IMR-90 (cell line): ENCODE results near the gene MICAL2. TPM values are rescaled to one million over a fixed set of nuclear protein-coding genes. Genes with fewer than 3 reads are reported as not detected.

ENCODE experiments used
- ATAC-seq: fragments of 200-7000 bp; cut with Tn5 transposase; 2 replicates; pipeline ENCODE4 v1.9.1; 2020; ENCODE audit warnings: low read depth, mild to moderate bottlenecking, moderate library complexity
- BruUV-seq: library from RNA; stranded (reverse); fragments of 400-500 nt; replicated peaks from 2 replicates; lab custom pipeline; 2021; lab: Mats Ljungman, UMichigan
- CTCF ChIA-PET: fragments of 300-600 bp; formaldehyde crosslinking; extraction: SDS; loops from one replicate; lab custom pipeline; 2021; ENCODE audit warnings: antibody characterized with exemption; lab: Yijun Ruan, JAX
- POLR2A ChIA-PET: fragments of 300-600 bp; sonication (Branson Sonifier 250); formaldehyde crosslinking; loops from one replicate; lab custom pipeline; 2022; ENCODE audit warnings: antibody characterized with exemption; ENCODE audit not compliant: unreplicated experiment; lab: Charles Lee
- DNase-seq: peaks from one replicate; pipeline ENCODE4 v3.0.0; 2013
- H2AFZ ChIP-seq: replicated peaks from 2 replicates; pipeline ENCODE3; 2013; ENCODE audit warnings: low read length, mild to moderate bottlenecking; ENCODE audit not compliant: poor library complexity
- H2AK5ac ChIP-seq: 2 replicates; pipeline ENCODE4 v1.6.1; 2013; ENCODE audit warnings: low read depth, low read length, inconsistent platforms
- H2AK9ac ChIP-seq: replicated peaks from 2 replicates; pipeline ENCODE3; 2013; ENCODE audit warnings: mild to moderate bottlenecking, low read depth, low read length, moderate library complexity; ENCODE audit not compliant: poor library complexity
- H2BK120ac ChIP-seq: 2 replicates; pipeline ENCODE4 v1.6.1; 2013; ENCODE audit warnings: low read depth, low read length, inconsistent platforms
- H2BK15ac ChIP-seq: 3 replicates; pipeline ENCODE4 v1.6.1; 2013; ENCODE audit warnings: low read depth, low read length, inconsistent platforms
- H2BK20ac ChIP-seq: 2 replicates; pipeline ENCODE4 v1.6.1; 2013; ENCODE audit warnings: low read depth, mild to moderate bottlenecking, inconsistent platforms, low read length, moderate library complexity
- H2BK5ac ChIP-seq: 2 replicates; pipeline ENCODE4 v1.6.1; 2013; ENCODE audit warnings: mild to moderate bottlenecking, low read depth, low read length, inconsistent platforms; ENCODE audit not compliant: poor library complexity, severe bottlenecking
- H3K14ac ChIP-seq: replicated peaks from 2 replicates; pipeline ENCODE4 v1.6.1; 2013; ENCODE audit warnings: low read depth, low read length, inconsistent platforms
- H3K18ac ChIP-seq: 2 replicates; pipeline ENCODE4 v1.6.1; 2013; ENCODE audit warnings: low read depth, low read length, control low read depth
- H3K23ac ChIP-seq: 2 replicates; pipeline ENCODE4 v1.6.1; 2013; ENCODE audit warnings: low read depth, low read length, inconsistent platforms
- H3K27ac ChIP-seq: 2 replicates; pipeline ENCODE4 v1.5.1; 2013; ENCODE audit warnings: mild to moderate bottlenecking, control low read depth, low read length; ENCODE audit not compliant: insufficient read depth
- H3K27me3 ChIP-seq: 2 replicates; pipeline ENCODE4 v1.6.1; 2013; ENCODE audit warnings: low read length; ENCODE audit not compliant: control insufficient read depth, insufficient read depth
- H3K36me3 ChIP-seq: 2 replicates; pipeline ENCODE4 v1.6.1; 2013; ENCODE audit warnings: low read length, mixed read lengths; ENCODE audit not compliant: control insufficient read depth, insufficient read depth
- H3K4ac ChIP-seq: 2 replicates; pipeline ENCODE4 v1.6.1; 2013; ENCODE audit warnings: low read depth, low read length, inconsistent platforms
- H3K4me1 ChIP-seq: 2 replicates; pipeline ENCODE4 v1.6.1; 2013; ENCODE audit warnings: low read length, mixed read lengths; ENCODE audit not compliant: control insufficient read depth, insufficient read depth
- H3K4me2 ChIP-seq: 2 replicates; pipeline ENCODE4 v1.6.1; 2013; ENCODE audit warnings: low read depth, mild to moderate bottlenecking, control low read depth, low read length, moderate library complexity
- H3K4me3 ChIP-seq: 2 replicates; pipeline ENCODE4 v1.5.1; 2013; ENCODE audit warnings: low read depth, mild to moderate bottlenecking, control low read depth, low read length, moderate library complexity; ENCODE audit not compliant: insufficient read depth
- H3K56ac ChIP-seq: 2 replicates; pipeline ENCODE4 v1.6.1; 2013; ENCODE audit warnings: low read length, inconsistent platforms; ENCODE audit not compliant: insufficient read depth; ENCODE audit errors: extremely low read depth
- H3K79me1 ChIP-seq, 2 experiments: 2 replicates each; pipeline ENCODE4 v1.6.1; 2013; ENCODE audit warnings: low read length in 2 of 2, inconsistent platforms in 1 of 2, low read depth in 1 of 2
- H3K9ac ChIP-seq: 2 replicates; pipeline ENCODE4 v1.6.1; 2013; ENCODE audit warnings: low read depth, low read length, control low read depth
- H3K9me1 ChIP-seq: 2 replicates; pipeline ENCODE4 v1.6.1; 2013; ENCODE audit warnings: low read length, inconsistent platforms; ENCODE audit not compliant: insufficient read depth
- H3K9me3 ChIP-seq: 2 replicates; pipeline ENCODE4 v1.6.1; 2013; ENCODE audit warnings: low read length; ENCODE audit not compliant: control insufficient read depth, insufficient read depth
- H4K20me1 ChIP-seq: 2 replicates; pipeline ENCODE4 v1.6.1; 2013; ENCODE audit warnings: low read length, inconsistent platforms; ENCODE audit not compliant: insufficient read depth
- H4K5ac ChIP-seq: 2 replicates; pipeline ENCODE4 v1.6.1; 2013; ENCODE audit warnings: mild to moderate bottlenecking, low read depth, low read length, control low read depth
- H4K8ac ChIP-seq, 2 experiments: 2 replicates each; pipeline ENCODE4 v1.6.1; 2013; ENCODE audit warnings: low read depth in 2 of 2, low read length in 2 of 2, control low read depth in 1 of 2, inconsistent platforms in 1 of 2
- H4K91ac ChIP-seq: 2 replicates; pipeline ENCODE4 v1.6.1; 2013; ENCODE audit warnings: low read depth, low read length, inconsistent platforms; ENCODE audit not compliant: insufficient read depth
- BHLHE40 ChIP-seq: fragments of 150-350 bp; IDR thresholded peaks from 2 replicates; pipeline ENCODE4 v1.6.1; 2016; ENCODE audit warnings: mild to moderate bottlenecking, low read depth, low read length
- CHD1 ChIP-seq: IDR thresholded peaks from 2 replicates; pipeline ENCODE4 v1.6.1; 2012; ENCODE audit warnings: low read depth, low read length, improper control_type of control experiment
- MAFK ChIP-seq: IDR thresholded peaks from 2 replicates; pipeline ENCODE4 v1.6.1; 2012; ENCODE audit warnings: low read depth, low read length, improper control_type of control experiment
- MXI1 ChIP-seq: IDR thresholded peaks from 2 replicates; pipeline ENCODE4 v1.6.1; 2012; ENCODE audit warnings: low read depth, mild to moderate bottlenecking, low read length, moderate library complexity, borderline replicate concordance
- WGBS, 2 experiments: methylation state at CpG; one replicate each; pipeline versions ENCODE4 v1.1.5 to v1.1.7; 2013; ENCODE audit warnings: missing lambda C conversion rate in 2 of 2; ENCODE audit not compliant: insufficient read length in 1 of 2; ENCODE audit errors: extremely low coverage in 2 of 2; 5-methylcytosine and 5-hydroxymethylcytosine counted together
- dilution Hi-C: fragments of 300-500 bp; cut with HindIII; formaldehyde crosslinking; loops from one replicate; pipeline ENCODE4 v1.14.3; 2018; ENCODE audit warnings: low sequenced_read_pairs; ENCODE audit not compliant: unreplicated experiment
- in situ Hi-C: fragments of 300-500 bp; cut with MboI; formaldehyde crosslinking; loops from 3 replicates; pipeline ENCODE4 v1.14.3; 2019; ENCODE audit warnings: low sequenced_read_pairs, inconsistent platforms, mixed read lengths
- intact Hi-C: fragments of 100-400 bp; cut with micrococcal nuclease; formaldehyde crosslinking; loops from 2 replicates; pipeline ENCODE4 v1.10.0; 2022
- polyA plus RNA-seq, 3 experiments: library from polyadenylated mRNA; depleted of rRNA; stranded (reverse); fragments of >200 nt; gene quantifications; 2 replicates each; pipeline ENCODE4 v1.2.3, GENCODE V29; 2012; ENCODE audit warnings: low replicate concordance in 1 of 3
- total RNA-seq: library from RNA; depleted of rRNA; stranded (reverse); fragments of >200 nt; gene quantifications from 2 replicates; pipeline ENCODE4 v1.2.3, GENCODE V29; 2012

The MICAL2 gene
- total and polyA plus RNA-seq, 2 of the 4 experiments (the other 2 are of a cell fraction) = 170 to 336 TPM

GRCh38 chr11:12170501-12170900, 60.1 kb downstream of the MICAL2 start:
- Histone ChIP-seq H3K14ac (peak overlapping the region; percentile 62), H3K9me3 (peaks cover 3% of the 10 kb centered on the region), H3K9me1 (peaks cover 38% of the 10 kb centered on the region), H3K4me2 (peak overlapping the region; percentile 27; the same call in 1 of the 2 replicates), H3K36me3 (peaks cover 6% of the 10 kb centered on the region), H4K20me1 (no peaks in the 10 kb centered on the region), H3K56ac (0 out of 2 replicates have a peak overlapping the region, but pooled peaks have one; percentile 22), H3K18ac (peak overlapping the region; percentile 57), H3K4me3 (no peak overlapping the region), H2AK9ac (no peak overlapping the region), H3K79me1 (peaks cover 30 to 80% of the 10 kb centered on the region in 2 experiments), H2AK5ac (peak overlapping the region; percentile 93), H3K9ac (peak overlapping the region; percentile 17; the same call in 1 of the 2 replicates), H4K91ac (peak overlapping the region; percentile 88), H3K27me3 (no peaks in the 10 kb centered on the region), H3K27ac (peak overlapping the region; percentile 76), H3K4ac (peak overlapping the region; percentile 90), H2BK20ac (peak overlapping the region; percentile 69), H2BK15ac (peak overlapping the region; percentile 77; the same call in 2 of the 3 replicates), H3K23ac (peak overlapping the region; percentile 61), H4K8ac (peak overlapping the region; percentile 48 to 52; a peak in 3 of 4 replicates), H2AFZ (no peak overlapping the region), H2BK5ac (peak overlapping the region; percentile 72), H4K5ac (peak overlapping the region; percentile 85), H3K4me1 (peaks cover 32% of the 10 kb centered on the region), H2BK120ac (peak overlapping the region; percentile 93)
- intact Hi-C loops (no loop called here), dilution Hi-C loops (no loop called here), in situ Hi-C loops (no loop called here)
- TF ChIP-seq MAFK (no peak), MXI1 (no peak), CHD1 (no peak), BHLHE40 (no peak)
- WGBS, 2 experiments = 95% methylated on average over 3 of the region's 3 CpGs; no CpG with 5 or more reads in 1 of the 2 experiments
- no peak for DNase-seq
- POLR2A ChIA-PET = no interaction called here
- CTCF ChIA-PET = interaction anchor here (0.5 to 1.3 kb wide), 2 partner anchors 14 to 44 kb away, joined by 3 read pairs; no protein-coding TSS in a partner anchor
- no peak for ATAC-seq
- BruUV-seq = no TSS peak
